HG03521 (cell line): ENCODE measurements around the gene GNB2.
"Not testable (repeated sequence)": the region's sequence is repeated elsewhere in the genome, so short reads cannot be mapped to it uniquely, and the experiment has no call there.

ENCODE experiments used
- ATAC-seq: cut with Tn5 transposase; IDR thresholded peaks from one replicate; pipeline ENCODE4 v1.9.1; 2021; ENCODE audit warnings: mild to moderate bottlenecking, moderate library complexity; ENCODE audit not compliant: unreplicated experiment

The GNB2 gene

DNA sequence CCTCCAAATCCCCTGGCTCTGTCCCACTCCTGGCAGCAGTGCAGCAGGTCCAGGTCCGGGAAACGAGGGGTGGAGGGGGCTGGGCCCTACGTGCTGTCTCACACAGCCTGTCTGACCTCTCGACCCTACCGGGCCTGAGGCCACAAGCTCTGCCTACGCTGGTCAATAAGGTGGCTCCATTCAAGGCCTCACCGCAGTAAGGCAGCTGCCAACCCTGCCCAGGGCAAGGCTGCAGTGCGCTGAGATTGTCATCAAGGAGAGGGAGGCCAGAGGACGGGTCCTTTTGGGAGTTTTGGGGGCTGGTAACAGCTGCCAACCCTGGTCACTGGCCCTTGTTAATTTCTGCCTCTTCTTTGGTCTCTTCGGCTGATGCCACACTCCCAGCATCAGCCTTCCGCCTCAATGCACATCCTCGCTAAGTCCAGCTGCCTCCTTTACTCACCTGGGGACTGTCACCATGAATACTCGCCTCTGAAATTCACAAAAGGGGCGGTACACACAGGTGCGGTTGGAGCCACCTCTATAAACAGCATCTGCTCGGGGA is 50.3 kb downstream of the GNB2 start:
- ATAC-seq, result no peak

DNA sequence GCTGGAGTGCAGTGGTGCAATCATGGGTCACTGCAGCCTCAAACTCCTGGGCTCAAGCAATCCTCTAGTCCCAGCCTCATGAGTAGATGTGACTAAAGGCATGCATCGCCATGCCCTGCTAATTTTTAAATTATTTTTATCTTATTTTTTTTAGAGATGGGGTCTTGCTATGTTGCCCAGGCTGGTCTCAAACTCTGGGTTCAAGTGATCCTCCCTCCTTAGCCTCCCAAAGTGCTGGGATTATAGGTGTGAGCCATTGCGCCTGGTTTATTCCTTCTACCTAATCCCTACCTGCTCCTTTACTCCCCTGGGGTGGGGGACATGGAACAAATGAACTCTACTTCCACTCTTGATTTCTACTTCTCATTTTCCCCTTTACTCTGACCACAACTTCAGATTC is 50.8 kb downstream of the GNB2 start:
- not testable (repeated sequence) for ATAC-seq

DNA sequence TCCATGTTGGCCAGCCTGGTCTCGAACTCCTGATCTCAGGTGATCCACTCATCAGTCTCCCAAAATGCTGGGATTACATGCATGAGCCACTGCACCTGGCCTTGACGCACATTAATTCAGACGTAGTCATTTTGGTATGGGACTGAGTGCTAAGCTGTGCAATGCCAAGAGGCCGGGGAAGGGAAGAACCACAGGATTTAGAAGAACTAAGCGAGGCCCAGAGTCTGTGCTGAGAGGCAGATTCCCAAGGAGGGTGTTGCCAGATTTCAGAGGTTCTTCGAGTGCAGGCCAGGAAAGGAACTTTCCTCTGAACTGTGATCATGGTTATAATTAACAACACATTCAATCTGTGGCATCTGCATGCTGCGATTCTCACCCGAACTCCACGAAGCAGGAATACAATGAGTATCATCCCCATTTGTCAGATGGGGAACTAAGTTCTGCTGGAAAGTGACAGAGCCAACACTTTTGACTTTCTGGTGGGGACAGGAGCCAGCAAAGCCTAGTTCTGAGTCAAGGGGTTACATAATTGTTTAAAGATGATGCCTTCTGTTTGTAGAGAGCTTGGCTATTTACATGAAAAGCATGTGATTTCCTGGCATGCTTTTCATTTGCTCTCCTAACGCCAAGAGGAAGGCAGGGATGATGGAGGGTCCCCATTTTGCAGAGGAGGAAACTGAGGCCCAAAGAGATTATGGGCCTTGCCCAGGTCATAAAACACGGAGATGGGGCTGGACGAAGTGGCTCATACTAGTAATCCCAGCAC is 53.6 kb downstream of the GNB2 start:
- no peak for ATAC-seq

DNA sequence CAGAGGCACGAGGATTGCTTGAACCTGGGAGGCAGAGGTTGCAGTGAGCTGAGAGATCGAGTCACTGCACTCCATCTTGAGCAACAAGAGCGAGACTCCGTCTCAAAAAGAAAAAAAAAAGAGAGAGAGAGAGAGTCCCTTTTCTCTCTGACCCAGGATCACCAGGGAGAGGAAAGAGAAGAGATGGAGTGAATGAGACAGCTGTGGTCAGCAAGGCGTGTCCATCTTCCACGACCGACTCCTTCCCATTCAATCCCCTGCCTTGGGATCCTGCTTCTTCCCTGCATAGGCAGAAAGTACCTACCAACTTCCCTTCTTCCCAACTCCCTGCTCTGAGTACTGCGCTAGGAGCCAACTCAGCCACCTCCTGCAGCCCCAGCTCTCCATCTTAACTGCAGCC is 54.7 kb downstream of the GNB2 start:
- ATAC-seq, result no peak
